ENCODE measurements around the gene OSGIN1.

DNA sequence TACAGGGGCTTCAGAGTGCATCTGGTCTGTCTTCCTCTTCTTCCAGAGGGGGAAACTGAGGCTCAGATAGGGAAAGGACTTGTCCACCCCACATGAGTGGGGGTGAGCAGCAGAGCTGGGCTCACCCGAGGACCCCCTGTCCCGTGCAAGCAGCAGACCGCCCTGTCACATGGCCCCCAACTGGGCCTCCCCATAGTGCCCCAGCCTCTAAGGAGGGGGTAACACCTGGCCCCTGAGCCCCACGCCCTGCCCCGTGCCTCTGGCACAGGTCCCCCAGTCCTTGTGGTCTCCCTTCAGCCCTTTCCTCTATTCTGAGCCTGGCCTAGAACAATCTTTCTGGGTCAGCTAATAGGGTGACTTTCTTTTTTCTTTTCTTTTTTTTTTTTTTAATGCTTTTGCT lies 8.6 kb downstream of the OSGIN1 start:
- TF ChIP-seq CTCF (conservative IDR thresholded peaks at IDR 0.05 in 1 of 2, IDR thresholded peaks at IDR 0.05 in 1 of 2; ENCODE audit: extremely low read depth in 1 of 2, insufficient read depth in 1 of 2, low read depth in 1 of 2, low read length in 2 of 2) (no peak), EZH2 (IDR thresholded peaks at IDR 0.05; ENCODE audit: borderline replicate concordance, low read length) (no peak)
